ENCODE results near the gene RASGRF2. TPM values are rescaled to one million over a fixed set of nuclear protein-coding genes. Genes with fewer than 3 reads are reported as not detected.

RASGRF2 gene
- total RNA-seq, 2 experiments from 2014 or later = 10.0 to 11.6 TPM

- CTCF ChIA-PET = interaction anchor here (1.2 kb wide), 1 partner anchor 18 kb away, joined by 6 read pairs; no protein-coding TSS in a partner anchor
Measured at GRCh38 chr5:81125959-81126358, 165.8 kb downstream of the RASGRF2 start.

GRCh38 chr5:81128416-81128815 lies 168.3 kb downstream of the RASGRF2 start:
- CTCF ChIA-PET = interaction anchor here (1.0 kb wide), 2 partner anchors 20 to 21 kb away, joined by 3 to 4 read pairs; no protein-coding TSS in a partner anchor
- no peak for DNase-seq
- Mint-ChIP-seq H3K36me3 (ENCODE audit: low read depth) (peaks cover 11% of the 10 kb centered on the region), H3K27me3 (ENCODE audit: low read depth) (no peaks in the 10 kb centered on the region), H3K4me1 (ENCODE audit: low read depth) (peaks cover 7% of the 10 kb centered on the region), H3K27ac (no peak overlapping the region), H3K9me3 (ENCODE audit: insufficient read depth) (no peaks in the 10 kb centered on the region), H3K4me3 (no peak overlapping the region)
- POLR2A ChIA-PET = no interaction called here
- ATAC-seq = no peak

More at GRCh38 chr5:81125959-81126358, 165.8 kb downstream of the RASGRF2 start:
- H3K36me3 Mint-ChIP-seq (ENCODE audit: low read depth) = peaks cover 19% of the 10 kb centered on the region
- no peak overlapping the region for H3K27ac Mint-ChIP-seq
- H3K4me1 Mint-ChIP-seq (ENCODE audit: low read depth) = peaks cover 22% of the 10 kb centered on the region
- no peaks in the 10 kb centered on the region for H3K27me3 Mint-ChIP-seq (ENCODE audit: low read depth)
- ATAC-seq = no peak
- no peak for DNase-seq
- POLR2A ChIA-PET = interaction anchor here (0.8 kb wide), 1 partner anchor 38 kb away, joined by 3 read pairs; no protein-coding TSS in a partner anchor
- H3K9me3 Mint-ChIP-seq (ENCODE audit: insufficient read depth) = no peaks in the 10 kb centered on the region
- no peak overlapping the region for H3K4me3 Mint-ChIP-seq

GRCh38 chr5:81132381-81132780 lies 172.2 kb downstream of the RASGRF2 start:
- no peak overlapping the region for H3K4me3 Mint-ChIP-seq
- DNase-seq = no peak
- H3K9me3 Mint-ChIP-seq (ENCODE audit: insufficient read depth) = no peaks in the 10 kb centered on the region
- H3K27ac Mint-ChIP-seq = no peak overlapping the region
- POLR2A ChIA-PET = no interaction called here
- CTCF ChIA-PET = interaction anchor here (1.1 kb wide), 1 partner anchor 24 kb away, joined by 4 read pairs; no protein-coding TSS in a partner anchor
- H3K27me3 Mint-ChIP-seq (ENCODE audit: low read depth) = no peaks in the 10 kb centered on the region
- H3K4me1 Mint-ChIP-seq (ENCODE audit: low read depth) = peaks cover 7% of the 10 kb centered on the region
- ATAC-seq = no peak
- H3K36me3 Mint-ChIP-seq (ENCODE audit: low read depth) = peaks cover 9% of the 10 kb centered on the region

- no peak overlapping the region for H3K4me3 Mint-ChIP-seq
- no peaks in the 10 kb centered on the region for H3K9me3 Mint-ChIP-seq (ENCODE audit: insufficient read depth)
- H3K27ac Mint-ChIP-seq = no peak overlapping the region
- H3K27me3 Mint-ChIP-seq (ENCODE audit: low read depth) = no peaks in the 10 kb centered on the region
- peaks cover 4% of the 10 kb centered on the region for H3K36me3 Mint-ChIP-seq (ENCODE audit: low read depth)
- ATAC-seq = no peak
- CTCF ChIA-PET = no interaction called here
- no peak for DNase-seq
- H3K4me1 Mint-ChIP-seq (ENCODE audit: low read depth) = no peaks in the 10 kb centered on the region
- POLR2A ChIA-PET = no interaction called here
Measured at GRCh38 chr5:81134066-81134465, 173.9 kb downstream of the RASGRF2 start.

GRCh38 chr5:81134566-81134965 lies 174.4 kb downstream of the RASGRF2 start:
- no peaks in the 10 kb centered on the region for H3K9me3 Mint-ChIP-seq (ENCODE audit: insufficient read depth)
- ATAC-seq = no peak
- H3K27me3 Mint-ChIP-seq (ENCODE audit: low read depth) = no peaks in the 10 kb centered on the region
- no peaks in the 10 kb centered on the region for H3K4me1 Mint-ChIP-seq (ENCODE audit: low read depth)
- H3K27ac Mint-ChIP-seq = no peak overlapping the region
- peaks cover 3% of the 10 kb centered on the region for H3K36me3 Mint-ChIP-seq (ENCODE audit: low read depth)
- ChIA-PET CTCF (no interaction called here), POLR2A (no interaction called here)
- DNase-seq = no peak
- H3K4me3 Mint-ChIP-seq = no peak overlapping the region

- no peak overlapping the region for H3K27ac Mint-ChIP-seq
- ChIA-PET POLR2A (no interaction called here), CTCF (interaction anchor here (0.6 kb wide), 1 partner anchor 452 kb away, joined by 3 read pairs; no protein-coding TSS in a partner anchor)
- H3K27me3 Mint-ChIP-seq (ENCODE audit: low read depth) = no peaks in the 10 kb centered on the region
- H3K4me1 Mint-ChIP-seq (ENCODE audit: low read depth) = no peaks in the 10 kb centered on the region
- no peak overlapping the region for H3K4me3 Mint-ChIP-seq
- no peak for ATAC-seq
- DNase-seq = no peak
- H3K9me3 Mint-ChIP-seq (ENCODE audit: insufficient read depth) = no peaks in the 10 kb centered on the region
- H3K36me3 Mint-ChIP-seq (ENCODE audit: low read depth) = peaks cover 3% of the 10 kb centered on the region
Measured at GRCh38 chr5:81136557-81136956, 176.4 kb downstream of the RASGRF2 start.

- Mint-ChIP-seq H3K4me1 (ENCODE audit: low read depth) (no peaks in the 10 kb centered on the region), H3K9me3 (ENCODE audit: insufficient read depth) (no peaks in the 10 kb centered on the region), H3K4me3 (no peak overlapping the region), H3K27me3 (ENCODE audit: low read depth) (no peaks in the 10 kb centered on the region), H3K36me3 (ENCODE audit: low read depth) (peaks cover 3% of the 10 kb centered on the region), H3K27ac (no peak overlapping the region)
- ChIA-PET POLR2A (no interaction called here), CTCF (interaction anchor here (0.8 kb wide), 1 partner anchor 57 kb away, joined by 3 read pairs; no protein-coding TSS in a partner anchor)
- DNase-seq (no peak), ATAC-seq (no peak)
Measured at GRCh38 chr5:81137833-81138232, 177.7 kb downstream of the RASGRF2 start.

GRCh38 chr5:81140441-81140840 lies 180.3 kb downstream of the RASGRF2 start:
- no peak overlapping the region for H3K4me3 Mint-ChIP-seq
- H3K27ac Mint-ChIP-seq = no peak overlapping the region
- H3K4me1 Mint-ChIP-seq (ENCODE audit: low read depth) = no peaks in the 10 kb centered on the region
- CTCF ChIA-PET = interaction anchor here (1.1 to 2.4 kb wide), 2 partner anchors 32 to 55 kb away, joined by 3 to 8 read pairs; no protein-coding TSS in a partner anchor
- H3K9me3 Mint-ChIP-seq (ENCODE audit: insufficient read depth) = no peaks in the 10 kb centered on the region
- H3K27me3 Mint-ChIP-seq (ENCODE audit: low read depth) = no peaks in the 10 kb centered on the region
- POLR2A ChIA-PET = no interaction called here
- DNase-seq (no peak), ATAC-seq (no peak)
- peaks cover 4% of the 10 kb centered on the region for H3K36me3 Mint-ChIP-seq (ENCODE audit: low read depth)

- no peaks in the 10 kb centered on the region for H3K27me3 Mint-ChIP-seq (ENCODE audit: low read depth)
- H3K9me3 Mint-ChIP-seq (ENCODE audit: insufficient read depth) = no peaks in the 10 kb centered on the region
- H3K27ac Mint-ChIP-seq = no peak overlapping the region
- no peak for DNase-seq
- H3K4me1 Mint-ChIP-seq (ENCODE audit: low read depth) = no peaks in the 10 kb centered on the region
- ChIA-PET POLR2A (no interaction called here), CTCF (interaction anchor here (2.4 kb wide), 1 partner anchor 33 kb away, joined by 8 read pairs; no protein-coding TSS in a partner anchor)
- H3K4me3 Mint-ChIP-seq = no peak overlapping the region
- no peak for ATAC-seq
- H3K36me3 Mint-ChIP-seq (ENCODE audit: low read depth) = peaks cover 8% of the 10 kb centered on the region
Measured at GRCh38 chr5:81140943-81141342, 180.8 kb downstream of the RASGRF2 start.

GRCh38 chr5:81142108-81142507 lies 181.9 kb downstream of the RASGRF2 start:
- Mint-ChIP-seq H3K27me3 (ENCODE audit: low read depth) (no peaks in the 10 kb centered on the region), H3K4me1 (ENCODE audit: low read depth) (peaks cover under 1% of the 10 kb centered on the region), H3K4me3 (no peak overlapping the region), H3K9me3 (ENCODE audit: insufficient read depth) (no peaks in the 10 kb centered on the region), H3K27ac (no peak overlapping the region), H3K36me3 (ENCODE audit: low read depth) (peaks cover 5% of the 10 kb centered on the region)
- DNase-seq = no peak
- ChIA-PET POLR2A (no interaction called here), CTCF (no interaction called here)
- ATAC-seq = no peak

GRCh38 chr5:81145329-81145935 lies 185.3 kb downstream of the RASGRF2 start:
- DNase-seq (no peak), ATAC-seq (no peak)
- ChIA-PET CTCF (no interaction called here), POLR2A (interaction anchor here (0.6 kb wide), 1 partner anchor 918 kb away, joined by 3 read pairs; no protein-coding TSS in a partner anchor)
- peaks cover 5% of the 10 kb centered on the region for H3K36me3 Mint-ChIP-seq (ENCODE audit: low read depth)
- no peak overlapping the region for H3K27ac Mint-ChIP-seq
- H3K27me3 Mint-ChIP-seq (ENCODE audit: low read depth) = no peaks in the 10 kb centered on the region
- H3K9me3 Mint-ChIP-seq (ENCODE audit: insufficient read depth) = no peaks in the 10 kb centered on the region
- H3K4me3 Mint-ChIP-seq = no peak overlapping the region
- H3K4me1 Mint-ChIP-seq (ENCODE audit: low read depth) = peaks cover 11% of the 10 kb centered on the region

GRCh38 chr5:81146031-81146430 lies 185.9 kb downstream of the RASGRF2 start:
- Mint-ChIP-seq H3K4me1 (ENCODE audit: low read depth) (peaks cover 11% of the 10 kb centered on the region), H3K27me3 (ENCODE audit: low read depth) (no peaks in the 10 kb centered on the region), H3K4me3 (no peak overlapping the region), H3K36me3 (ENCODE audit: low read depth) (peaks cover 5% of the 10 kb centered on the region), H3K9me3 (ENCODE audit: insufficient read depth) (no peaks in the 10 kb centered on the region), H3K27ac (no peak overlapping the region)
- ChIA-PET CTCF (no interaction called here), POLR2A (interaction anchor here (0.6 kb wide), 1 partner anchor 918 kb away, joined by 3 read pairs; no protein-coding TSS in a partner anchor)
- DNase-seq = no peak
- no peak for ATAC-seq
